Brain pericyte (primary cell): ENCODE data around the gene NLGN1.
A peak's percentile ranks its signal among the peaks of the same experiment; 100 is the strongest.

ENCODE experiments used
- DNase-seq: peaks from one replicate; pipeline ENCODE4 v3.0.0-alpha.2; 2012; ENCODE audit warnings: low read depth, low spot score

The NLGN1 gene

DNA sequence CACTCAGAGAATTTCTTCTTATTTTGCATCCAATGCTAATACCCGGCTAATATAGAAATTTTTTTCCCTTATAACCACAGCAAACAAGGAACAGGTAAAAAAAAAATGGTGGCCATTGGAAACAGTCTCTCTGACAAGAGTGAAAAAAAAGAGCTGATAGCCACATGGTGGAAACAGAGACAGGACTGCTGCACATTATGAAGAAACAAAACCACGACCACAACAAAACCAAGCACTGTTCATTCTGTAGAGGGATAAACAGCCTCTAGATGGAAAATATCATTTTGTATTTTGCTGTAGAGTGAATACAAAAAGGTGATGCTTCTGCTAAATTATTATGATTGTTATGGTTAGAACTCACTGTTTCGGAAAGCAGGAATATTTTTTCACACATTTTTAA lies 686.2 kb downstream of the NLGN1 start:
- no peak for DNase-seq

DNA sequence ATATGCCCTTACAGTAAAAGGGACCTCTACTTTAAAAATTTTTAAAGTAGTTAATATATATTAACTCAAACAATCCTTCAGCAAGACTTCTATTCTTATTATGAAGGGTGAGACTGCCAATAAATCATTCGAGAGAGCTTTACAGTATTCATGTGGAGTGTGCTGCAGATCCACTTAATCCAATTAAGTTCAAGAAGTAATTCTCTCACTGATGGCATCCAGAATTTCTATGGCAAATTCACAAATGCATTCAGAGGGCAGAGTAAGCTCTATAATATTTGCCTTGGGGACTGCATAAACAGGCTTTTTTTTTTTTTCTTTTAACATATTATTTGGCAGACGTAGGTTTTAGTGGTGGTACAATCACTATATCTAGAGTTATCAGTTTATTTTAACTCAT lies 692.0 kb downstream of the NLGN1 start:
- no peak for DNase-seq

DNA sequence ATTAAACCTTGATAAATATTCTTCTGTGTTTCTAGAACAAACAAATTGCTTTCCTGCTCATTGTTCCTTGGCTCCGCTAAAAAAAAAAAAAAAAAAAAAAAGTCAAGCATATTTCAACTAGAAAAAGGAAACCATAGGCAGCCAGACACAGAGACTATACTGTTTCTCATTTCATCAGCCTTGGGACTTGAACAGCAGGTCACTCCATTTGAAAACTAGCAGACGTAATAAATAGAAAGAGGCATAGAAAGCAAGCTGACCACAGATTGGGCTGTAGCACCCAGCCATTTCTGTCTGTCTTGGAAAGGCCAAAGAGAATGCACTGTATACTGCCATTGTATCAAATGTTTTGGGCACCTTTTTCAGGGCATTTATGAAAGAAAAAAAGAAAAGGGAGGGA lies 697.1 kb downstream of the NLGN1 start:
- no peak for DNase-seq

GRCh38 chr3:174097686-174098085 lies 700.1 kb downstream of the NLGN1 start:
- DNase-seq = no peak

GRCh38 chr3:174098746-174099145 lies 701.2 kb downstream of the NLGN1 start:
- DNase-seq = no peak

- no peak for DNase-seq
These were observed 702.2 kb downstream of the NLGN1 start for GRCh38 chr3:174099724-174100123.

DNA sequence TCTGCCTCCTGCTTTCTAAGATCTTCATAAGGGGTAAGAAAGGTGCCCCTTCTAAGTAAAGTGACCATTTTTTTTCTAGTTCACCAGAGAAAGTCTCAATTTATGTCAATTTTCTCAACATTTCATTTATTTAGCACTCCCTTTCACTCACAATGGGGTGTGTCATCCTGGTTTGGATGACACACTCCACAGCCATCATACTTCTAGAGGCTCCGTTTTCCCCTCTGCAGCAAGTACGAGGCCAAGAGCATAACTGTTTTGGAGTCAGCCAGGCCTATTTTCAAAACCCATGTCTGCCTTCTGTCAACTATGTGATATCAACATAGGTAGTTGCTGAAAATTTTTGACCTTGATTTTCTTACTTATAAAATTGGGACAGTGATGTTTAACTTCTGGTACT lies 703.2 kb downstream of the NLGN1 start:
- DNase-seq = no peak

- no peak for DNase-seq
These were observed 703.7 kb downstream of the NLGN1 start for GRCh38 chr3:174101244-174101643.

GRCh38 chr3:174102274-174102673 lies 704.7 kb downstream of the NLGN1 start:
- no peak for DNase-seq

GRCh38 chr3:174102866-174103265 lies 705.3 kb downstream of the NLGN1 start:
- DNase-seq = no peak

DNA sequence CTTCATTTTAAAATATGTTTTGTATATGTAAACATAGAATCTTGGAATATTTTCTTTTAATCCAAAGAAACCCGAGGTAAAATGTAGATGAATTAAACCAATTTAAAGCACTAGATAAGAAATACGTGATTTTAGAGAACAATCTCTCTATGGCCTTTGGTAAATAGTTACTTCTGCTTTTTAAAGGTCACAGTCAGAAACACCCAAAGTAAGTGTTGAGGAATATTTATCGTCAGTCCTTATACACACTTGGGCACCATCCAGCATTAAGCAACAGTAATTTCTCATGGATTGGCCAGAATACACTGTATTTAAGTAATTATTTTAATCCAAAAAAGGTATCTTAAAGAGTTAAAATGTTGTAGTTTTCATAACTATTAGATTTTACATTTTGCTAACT lies 713.2 kb downstream of the NLGN1 start:
- no peak for DNase-seq

DNA sequence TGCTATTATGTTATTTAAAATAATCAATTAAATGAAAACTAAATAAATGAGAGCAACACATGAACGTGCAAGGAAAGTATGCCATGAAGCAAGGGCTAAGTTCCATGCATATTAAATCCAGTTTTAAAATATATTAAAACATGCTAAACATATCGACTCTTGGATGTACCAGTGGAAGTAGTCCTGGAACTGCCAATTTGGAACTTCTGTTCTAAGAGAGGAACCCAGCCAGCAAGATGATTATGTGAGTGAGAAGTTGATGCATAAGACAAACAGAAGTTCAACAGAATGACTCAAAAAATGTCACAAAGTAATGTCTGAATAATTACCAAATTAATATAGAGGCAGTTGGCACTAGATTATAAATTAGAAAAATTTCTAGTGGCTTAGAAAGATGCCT lies 714.2 kb downstream of the NLGN1 start:
- DNase-seq = no peak

GRCh38 chr3:174116421-174116820 lies 718.9 kb downstream of the NLGN1 start:
- DNase-seq = no peak

GRCh38 chr3:174120997-174121396 lies 723.5 kb downstream of the NLGN1 start:
- no peak for DNase-seq

- DNase-seq = no peak
These were observed 724.9 kb downstream of the NLGN1 start for GRCh38 chr3:174122411-174122810.

DNA sequence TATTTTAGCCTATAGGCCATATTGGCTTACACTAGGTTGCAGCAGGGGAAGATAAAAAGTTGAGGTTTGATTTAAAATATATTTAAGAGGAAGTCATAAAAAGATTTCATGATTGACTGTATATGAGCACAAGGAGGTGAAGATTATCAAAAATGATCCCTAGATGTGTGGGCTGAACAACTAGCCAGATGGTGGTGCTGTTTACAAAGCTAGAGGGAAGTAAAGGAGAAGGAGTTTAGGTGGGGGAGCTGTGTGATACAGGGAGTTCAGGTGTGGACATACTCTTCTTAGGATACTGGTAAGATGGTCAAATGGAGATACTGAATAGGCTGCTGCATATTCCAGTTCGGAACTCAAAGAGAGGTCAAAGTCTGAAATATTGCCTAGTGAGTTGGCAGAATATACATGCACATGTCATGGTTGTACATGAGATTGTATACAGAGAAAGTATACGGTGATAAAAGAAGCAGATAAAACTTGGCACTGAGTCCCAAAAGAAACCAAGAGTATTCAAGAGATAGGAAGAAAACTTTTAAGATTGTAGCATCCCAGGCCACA lies 727.8 kb downstream of the NLGN1 start:
- peak; percentile 6 for DNase-seq

GRCh38 chr3:174126990-174127758 lies 729.6 kb downstream of the NLGN1 start:
- no peak for DNase-seq

- DNase-seq = no peak
These were observed 734.5 kb downstream of the NLGN1 start for GRCh38 chr3:174132006-174132405.

- DNase-seq = no peak
These were observed 735.0 kb downstream of the NLGN1 start for GRCh38 chr3:174132421-174133042.

GRCh38 chr3:174146008-174146407 lies 748.5 kb downstream of the NLGN1 start:
- no peak for DNase-seq

DNA sequence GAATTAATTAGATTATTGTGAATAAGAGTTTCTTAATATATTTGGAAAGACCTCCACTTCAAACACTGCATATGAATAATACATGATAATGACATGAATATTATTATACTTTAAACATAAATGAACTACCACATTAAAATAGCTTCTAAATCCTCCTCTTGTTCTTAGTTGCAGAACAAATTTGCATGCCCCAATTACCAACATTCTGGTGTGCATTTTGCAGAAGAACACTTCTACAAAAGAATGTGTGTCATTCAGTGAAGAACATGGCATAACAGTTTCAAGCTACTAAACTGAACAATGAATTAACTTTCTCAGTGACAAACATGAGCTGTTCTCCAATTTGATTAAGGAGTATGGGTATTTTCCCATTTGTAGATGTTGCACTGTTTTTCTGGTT lies 750.3 kb downstream of the NLGN1 start:
- DNase-seq = no peak

DNA sequence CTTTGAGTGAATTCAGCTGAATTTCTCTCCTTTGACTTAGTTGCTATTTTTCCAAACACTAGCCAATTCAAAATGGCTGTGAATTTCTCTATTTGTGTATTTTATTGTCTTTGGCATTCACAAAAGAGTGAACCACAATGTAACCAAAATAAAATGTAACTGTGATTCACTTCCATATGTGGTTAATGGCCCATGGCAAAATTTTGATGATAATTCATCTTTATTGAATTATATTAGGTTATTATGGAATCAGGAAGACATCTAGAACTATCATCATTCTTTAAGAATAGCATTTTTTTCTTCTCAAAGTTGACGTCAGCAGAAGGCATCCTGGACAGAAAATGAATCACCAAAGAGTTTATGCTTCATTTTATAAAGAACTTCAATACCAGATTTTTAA lies 756.3 kb downstream of the NLGN1 start:
- DNase-seq = no peak

DNA sequence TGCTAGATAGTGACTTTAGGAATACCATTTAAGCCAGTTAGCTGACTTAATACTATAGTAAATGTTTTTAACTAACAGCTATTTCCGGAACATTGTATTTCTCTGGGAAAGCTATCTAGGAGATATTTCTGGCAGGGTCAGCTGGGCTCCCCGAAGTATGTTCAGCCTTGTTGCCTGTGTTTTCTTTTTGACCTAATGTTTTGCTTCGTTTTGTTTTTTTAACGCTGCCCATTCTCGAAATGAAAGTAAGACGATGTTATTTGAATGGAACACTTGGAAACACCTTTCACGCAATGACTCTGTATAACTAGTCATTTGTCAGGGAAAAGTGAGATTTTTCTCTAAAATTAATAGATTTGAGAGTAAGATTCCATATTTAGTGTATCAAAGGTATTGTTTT lies 758.7 kb downstream of the NLGN1 start:
- peak; percentile 13 for DNase-seq
